Measurements from ENCODE around the gene TRPM4.
"Not testable (repeated sequence)": the region's sequence is repeated elsewhere in the genome, so short reads cannot be mapped to it uniquely, and the experiment has no call there.

Gene TRPM4

GRCh38 chr19:49168421-49168820 is 10.8 kb downstream of the TRPM4 start:
- Histone ChIP-seq H3K27ac (ENCODE audit: low read depth, low read length) (no peak overlapping the region), H2AFZ (ENCODE audit: insufficient read depth, low read length, poor library complexity) (no peak overlapping the region), H3K4me1 (ENCODE audit: control insufficient read depth in 1 of 2, insufficient read depth in 2 of 2, low read length in 2 of 2) (no peaks in the 10 kb centered on the region), H3K9me3 (ENCODE audit: insufficient read depth, low read depth, low read length) (no peaks in the 10 kb centered on the region), H2BK12ac (ENCODE audit: low read length) (no peak overlapping the region), H3K27me3 (ENCODE audit: insufficient read depth, low read length) (no peaks in the 10 kb centered on the region), H4K12ac (ENCODE audit: low read depth, low read length) (no peak overlapping the region), H2BK5ac (ENCODE audit: low read depth, low read length, poor library complexity) (no peak overlapping the region), H3K4me2 (ENCODE audit: low read length) (no peak overlapping the region), H3K18ac (ENCODE audit: low read length) (no peak overlapping the region), H3K23ac (ENCODE audit: low read length) (no peak overlapping the region), H3K4me3 (ENCODE audit: low read depth, low read length) (no peak overlapping the region), H3K9ac (ENCODE audit: low read length) (no peak overlapping the region), H3K36me3 (ENCODE audit: control insufficient read depth in 1 of 2, insufficient read depth in 2 of 2, low read length in 2 of 2) (peaks cover 30 to 41% of the 10 kb centered on the region in 2 experiments), H2AK5ac (ENCODE audit: low read length) (no peak overlapping the region), H3K79me2 (ENCODE audit: control insufficient read depth, insufficient read depth, low read length, poor library complexity) (no peaks in the 10 kb centered on the region), H3K14ac (ENCODE audit: low read length) (no peak overlapping the region), H4K91ac (ENCODE audit: low read depth, low read length) (no peak overlapping the region), H3K4ac (ENCODE audit: low read depth, low read length) (no peak overlapping the region), H3K79me1 (ENCODE audit: low read length) (no peaks in the 10 kb centered on the region), H2BK120ac (ENCODE audit: insufficient read depth, low read length, poor library complexity) (no peak overlapping the region), H4K8ac (ENCODE audit: low read depth, low read length) (no peak overlapping the region)
- DNase-seq = no peak
- no CpG with 5 or more reads among the region's 23 CpGs for WGBS (ENCODE audit: extremely low coverage, insufficient coverage, insufficient read length)

GRCh38 chr19:49173198-49173597 is 15.6 kb downstream of the TRPM4 start:
- H3K4ac ChIP-seq (ENCODE audit: low read depth, low read length) = no peak overlapping the region
- H4K91ac ChIP-seq (ENCODE audit: low read depth, low read length) = no peak overlapping the region
- no peaks in the 10 kb centered on the region for H3K4me1 ChIP-seq (ENCODE audit: control insufficient read depth in 1 of 2, insufficient read depth in 2 of 2, low read length in 2 of 2)
- H3K18ac ChIP-seq (ENCODE audit: low read length) = no peak overlapping the region
- no peaks in the 10 kb centered on the region for H3K79me1 ChIP-seq (ENCODE audit: low read length)
- no peak overlapping the region for H2BK120ac ChIP-seq (ENCODE audit: insufficient read depth, low read length, poor library complexity)
- no peaks in the 10 kb centered on the region for H3K9me3 ChIP-seq (ENCODE audit: insufficient read depth, low read depth, low read length)
- no peak overlapping the region for H2BK12ac ChIP-seq (ENCODE audit: low read length)
- H3K4me2 ChIP-seq (ENCODE audit: low read length) = no peak overlapping the region
- no peaks in the 10 kb centered on the region for H3K27me3 ChIP-seq (ENCODE audit: insufficient read depth, low read length)
- no peak overlapping the region for H2BK5ac ChIP-seq (ENCODE audit: low read depth, low read length, poor library complexity)
- no peak overlapping the region for H3K14ac ChIP-seq (ENCODE audit: low read length)
- H4K12ac ChIP-seq (ENCODE audit: low read depth, low read length) = no peak overlapping the region
- H3K36me3 ChIP-seq (ENCODE audit: control insufficient read depth in 1 of 2, insufficient read depth in 2 of 2, low read length in 2 of 2) = peaks cover 23 to 41% of the 10 kb centered on the region in 2 experiments
- no peak overlapping the region for H3K4me3 ChIP-seq (ENCODE audit: low read depth, low read length)
- no peak overlapping the region for H3K23ac ChIP-seq (ENCODE audit: low read length)
- H3K79me2 ChIP-seq (ENCODE audit: control insufficient read depth, insufficient read depth, low read length, poor library complexity) = no peaks in the 10 kb centered on the region
- H2AK5ac ChIP-seq (ENCODE audit: low read length) = no peak overlapping the region
- no peak overlapping the region for H4K8ac ChIP-seq (ENCODE audit: low read depth, low read length)
- no CpG with 5 or more reads among the region's 2 CpGs for WGBS (ENCODE audit: extremely low coverage, insufficient coverage, insufficient read length)
- DNase-seq = no peak
- no peak overlapping the region for H3K9ac ChIP-seq (ENCODE audit: low read length)
- no peak overlapping the region for H2AFZ ChIP-seq (ENCODE audit: insufficient read depth, low read length, poor library complexity)
- no peak overlapping the region for H3K27ac ChIP-seq (ENCODE audit: low read depth, low read length)

GRCh38 chr19:49180659-49181058 is 23.1 kb downstream of the TRPM4 start:
- Histone ChIP-seq H3K4me3 (ENCODE audit: low read depth, low read length) (no peak overlapping the region), H3K79me1 (ENCODE audit: low read length) (no peaks in the 10 kb centered on the region), H2AFZ (ENCODE audit: insufficient read depth, low read length, poor library complexity) (no peak overlapping the region), H2BK12ac (ENCODE audit: low read length) (no peak overlapping the region), H3K23ac (ENCODE audit: low read length) (no peak overlapping the region), H3K27ac (ENCODE audit: low read depth, low read length) (no peak overlapping the region), H4K12ac (ENCODE audit: low read depth, low read length) (no peak overlapping the region), H3K79me2 (ENCODE audit: control insufficient read depth, insufficient read depth, low read length, poor library complexity) (no peaks in the 10 kb centered on the region), H2AK5ac (ENCODE audit: low read length) (no peak overlapping the region), H3K9me3 (ENCODE audit: insufficient read depth, low read depth, low read length) (peaks cover 2% of the 10 kb centered on the region), H2BK120ac (ENCODE audit: insufficient read depth, low read length, poor library complexity) (no peak overlapping the region), H3K4me1 (ENCODE audit: control insufficient read depth in 1 of 2, insufficient read depth in 2 of 2, low read length in 2 of 2) (no peaks in the 10 kb centered on the region), H3K14ac (ENCODE audit: low read length) (no peak overlapping the region), H3K4me2 (ENCODE audit: low read length) (no peak overlapping the region), H3K36me3 (ENCODE audit: control insufficient read depth in 1 of 2, insufficient read depth in 2 of 2, low read length in 2 of 2) (peaks cover 15 to 17% of the 10 kb centered on the region in 2 experiments), H4K91ac (ENCODE audit: low read depth, low read length) (no peak overlapping the region), H4K8ac (ENCODE audit: low read depth, low read length) (no peak overlapping the region), H3K4ac (ENCODE audit: low read depth, low read length) (no peak overlapping the region), H2BK5ac (ENCODE audit: low read depth, low read length, poor library complexity) (no peak overlapping the region), H3K18ac (ENCODE audit: low read length) (no peak overlapping the region), H3K9ac (ENCODE audit: low read length) (no peak overlapping the region), H3K27me3 (ENCODE audit: insufficient read depth, low read length) (no peaks in the 10 kb centered on the region)
- WGBS (ENCODE audit: extremely low coverage, insufficient coverage, insufficient read length) = 100% methylated on average over 1 of the region's 4 CpGs
- no peak for DNase-seq

GRCh38 chr19:49182010-49182847 is 24.6 kb downstream of the TRPM4 start:
- not testable (repeated sequence) for H2BK120ac ChIP-seq (ENCODE audit: insufficient read depth, low read length, poor library complexity); H3K9me3 ChIP-seq (ENCODE audit: insufficient read depth, low read depth, low read length); H3K79me2 ChIP-seq (ENCODE audit: control insufficient read depth, insufficient read depth, low read length, poor library complexity); H2BK12ac ChIP-seq (ENCODE audit: low read length); H2AK5ac ChIP-seq (ENCODE audit: low read length); H3K27me3 ChIP-seq (ENCODE audit: insufficient read depth, low read length); H3K79me1 ChIP-seq (ENCODE audit: low read length); H3K18ac ChIP-seq (ENCODE audit: low read length); H2AFZ ChIP-seq (ENCODE audit: insufficient read depth, low read length, poor library complexity); H3K27ac ChIP-seq (ENCODE audit: low read depth, low read length); H3K4ac ChIP-seq (ENCODE audit: low read depth, low read length); H3K23ac ChIP-seq (ENCODE audit: low read length); H3K4me2 ChIP-seq (ENCODE audit: low read length); H3K4me3 ChIP-seq (ENCODE audit: low read depth, low read length); H2BK5ac ChIP-seq (ENCODE audit: low read depth, low read length, poor library complexity); H3K9ac ChIP-seq (ENCODE audit: low read length); H4K91ac ChIP-seq (ENCODE audit: low read depth, low read length); DNase-seq; H3K14ac ChIP-seq (ENCODE audit: low read length); H4K8ac ChIP-seq (ENCODE audit: low read depth, low read length); H3K4me1 ChIP-seq (ENCODE audit: control insufficient read depth in 1 of 2, insufficient read depth in 2 of 2, low read length in 2 of 2); H4K12ac ChIP-seq (ENCODE audit: low read depth, low read length)
- peaks cover 14 to 15% of the 10 kb centered on the region in 2 experiments for H3K36me3 ChIP-seq (ENCODE audit: control insufficient read depth in 1 of 2, insufficient read depth in 2 of 2, low read length in 2 of 2)
- 100% methylated on average over 1 of the region's 20 CpGs for WGBS (ENCODE audit: extremely low coverage, insufficient coverage, insufficient read length)

All from trophoblast cell (in vitro differentiated cells and primary cell).